GM21447 (cell line): Measurements from ENCODE around the gene SYNE2.

Source experiments
- ATAC-seq: cut with Tn5 transposase; IDR thresholded peaks from one replicate; pipeline ENCODE4 v1.9.1; 2021; ENCODE audit not compliant: unreplicated experiment

SYNE2 gene

DNA sequence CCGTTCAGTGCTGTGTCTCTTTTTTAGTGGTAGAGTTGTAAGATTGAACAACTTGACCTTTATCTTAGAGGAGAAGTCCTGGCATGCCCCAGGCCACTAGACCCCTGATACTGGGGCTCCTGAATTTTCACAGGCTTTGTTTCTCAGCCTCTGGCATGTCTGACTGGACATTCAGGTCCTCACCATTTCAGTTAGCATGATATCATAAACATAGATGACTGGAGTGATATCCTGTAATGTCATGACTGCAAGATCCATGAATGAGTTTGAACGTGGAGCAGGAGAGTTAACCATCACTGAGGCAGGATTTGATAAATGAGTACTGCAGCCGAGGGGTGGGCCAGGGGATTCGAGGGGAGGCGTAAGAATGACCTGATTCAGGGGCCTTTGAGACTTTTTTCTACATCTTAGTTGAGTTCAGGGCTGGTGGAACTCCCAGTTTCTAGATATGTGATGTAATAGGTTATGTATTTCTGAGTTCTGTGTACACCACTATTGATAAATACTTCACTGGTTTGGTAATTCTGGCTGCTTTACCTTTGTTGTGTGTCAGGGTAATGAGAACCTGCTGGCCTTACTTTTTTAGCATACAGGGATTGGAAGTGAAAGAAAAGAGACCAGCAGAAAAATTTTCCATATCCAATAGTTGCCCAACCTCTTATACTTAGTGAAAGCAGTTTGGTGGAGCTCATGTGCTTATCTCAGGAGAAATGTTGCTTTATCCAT lies 217.0 kb downstream of the SYNE2 start:
- no peak for ATAC-seq

DNA sequence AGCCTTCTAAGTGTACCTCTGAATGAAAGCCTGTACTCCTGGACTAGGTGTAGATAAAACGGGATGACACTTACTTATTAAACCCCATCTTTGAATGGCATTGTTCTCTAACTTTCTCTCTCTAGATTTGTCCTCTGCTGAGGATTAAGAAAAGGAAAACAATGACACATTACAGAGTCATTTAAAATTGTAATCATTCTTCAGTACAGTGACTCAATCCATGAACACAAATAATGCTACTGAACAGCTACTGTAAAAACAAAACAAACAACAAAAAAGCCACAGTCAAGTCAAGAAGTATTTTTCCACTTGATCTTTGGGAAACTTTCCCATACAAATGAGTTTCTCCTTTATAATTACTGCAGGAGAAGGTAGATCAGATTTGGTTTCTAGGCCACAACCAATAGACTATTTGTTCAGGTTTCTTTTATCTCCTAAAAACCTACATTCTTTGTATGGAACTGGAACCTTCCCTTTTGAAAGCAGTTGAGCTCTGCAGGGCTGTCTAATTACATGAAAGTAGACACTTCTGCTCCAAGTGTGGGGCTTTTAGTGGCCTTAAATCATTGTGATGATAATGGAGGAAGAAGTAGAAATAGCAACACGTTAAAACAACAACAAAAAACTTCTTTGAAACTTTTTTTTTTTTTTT lies 222.3 kb downstream of the SYNE2 start:
- no peak for ATAC-seq

DNA sequence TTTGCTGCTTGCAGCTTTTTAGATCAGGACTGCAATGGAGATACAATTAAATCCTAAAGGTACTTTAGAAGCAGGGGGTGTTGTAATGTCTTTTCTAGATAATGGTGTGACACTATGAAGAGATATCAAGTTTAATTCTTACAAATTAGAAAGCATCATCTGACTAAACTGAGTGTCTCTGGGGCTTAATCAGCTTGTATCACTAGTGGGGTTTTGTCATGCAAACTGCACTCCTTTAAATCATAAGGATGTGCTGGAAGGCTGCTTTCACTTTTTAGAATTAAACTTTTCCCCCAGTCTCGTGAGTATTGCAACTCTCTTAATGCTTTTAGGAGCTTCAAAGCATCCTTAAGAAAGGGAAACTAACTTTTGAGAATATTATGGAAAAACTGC lies 222.8 kb downstream of the SYNE2 start:
- no peak for ATAC-seq

DNA sequence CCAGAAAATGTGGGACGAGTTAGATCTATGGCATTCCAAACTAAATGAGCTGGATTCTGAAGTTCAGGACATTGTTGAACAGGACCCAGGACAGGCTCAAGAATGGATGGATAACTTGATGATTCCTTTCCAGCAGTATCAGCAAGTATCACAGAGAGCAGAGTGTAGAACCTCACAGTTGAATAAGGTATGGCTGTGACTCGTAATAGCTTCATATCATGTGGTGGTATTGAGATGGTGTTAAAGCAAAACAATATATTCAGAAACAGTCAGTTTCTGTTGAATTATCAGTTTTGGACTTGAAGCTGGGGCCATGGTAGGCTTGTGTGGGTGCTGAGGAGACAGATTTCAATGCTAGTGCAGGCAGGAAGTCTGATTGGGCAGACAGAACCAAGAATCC lies 227.6 kb downstream of the SYNE2 start:
- no peak for ATAC-seq

DNA sequence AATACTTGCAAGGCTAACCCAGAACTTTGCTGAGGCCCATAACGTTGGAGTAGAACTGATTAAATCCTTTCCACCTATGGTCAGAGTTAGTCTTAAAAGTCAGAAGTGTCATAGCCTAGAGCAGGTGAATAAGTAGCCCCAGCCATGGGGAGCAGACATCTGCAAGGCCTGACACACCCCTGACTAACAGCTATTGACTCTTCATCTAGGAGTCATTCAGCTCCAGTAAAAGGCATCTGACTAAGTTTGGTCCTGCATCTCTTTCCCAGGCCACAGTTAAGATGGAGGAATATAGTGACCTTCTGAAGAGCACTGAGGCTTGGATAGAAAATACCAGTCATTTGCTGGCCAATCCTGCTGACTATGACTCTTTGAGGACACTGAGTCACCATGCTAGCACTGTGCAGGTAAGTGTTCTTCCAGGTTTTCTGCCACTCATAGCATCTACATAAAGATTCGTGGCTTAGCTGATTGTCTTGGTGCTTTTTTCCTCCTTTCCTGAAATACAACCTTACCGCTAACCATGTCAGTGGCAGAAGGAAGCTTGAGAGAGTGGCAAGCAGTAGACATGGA lies 228.5 kb downstream of the SYNE2 start:
- ATAC-seq = no peak

DNA sequence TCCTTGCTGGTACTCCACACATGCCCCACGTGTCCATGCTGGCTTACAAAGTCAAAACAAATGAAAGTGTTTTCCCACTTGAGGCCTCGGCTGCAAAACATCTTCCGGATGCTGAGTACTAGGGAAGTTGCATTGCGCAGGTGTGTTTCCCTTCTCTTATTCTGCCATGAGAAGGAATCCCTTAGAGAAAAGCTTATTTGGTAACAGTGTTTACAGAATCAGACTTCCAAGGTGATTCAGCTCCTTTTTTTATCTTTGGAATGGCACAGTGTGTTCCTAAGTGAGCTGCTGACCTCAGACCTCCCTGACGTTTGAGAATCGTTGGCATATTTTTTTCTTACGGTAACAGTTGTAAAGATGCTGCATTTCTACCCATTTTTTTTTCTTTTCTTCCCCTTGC lies 230.0 kb downstream of the SYNE2 start:
- ATAC-seq = no peak

DNA sequence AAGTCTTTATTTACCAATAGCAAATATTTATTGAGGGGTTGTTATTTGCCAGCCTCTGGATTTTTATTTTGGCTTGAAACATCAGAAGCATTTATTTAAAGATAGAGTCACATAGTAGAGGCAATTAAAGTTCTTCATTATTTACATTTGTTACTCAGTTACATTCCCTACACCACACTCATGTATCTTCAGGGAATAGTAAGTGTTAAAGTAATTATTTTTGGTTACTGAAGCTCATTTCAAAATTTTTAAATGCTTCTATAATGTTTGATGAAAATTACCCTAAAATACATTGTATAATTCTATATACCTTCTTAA lies 235.8 kb downstream of the SYNE2 start:
- no peak for ATAC-seq

DNA sequence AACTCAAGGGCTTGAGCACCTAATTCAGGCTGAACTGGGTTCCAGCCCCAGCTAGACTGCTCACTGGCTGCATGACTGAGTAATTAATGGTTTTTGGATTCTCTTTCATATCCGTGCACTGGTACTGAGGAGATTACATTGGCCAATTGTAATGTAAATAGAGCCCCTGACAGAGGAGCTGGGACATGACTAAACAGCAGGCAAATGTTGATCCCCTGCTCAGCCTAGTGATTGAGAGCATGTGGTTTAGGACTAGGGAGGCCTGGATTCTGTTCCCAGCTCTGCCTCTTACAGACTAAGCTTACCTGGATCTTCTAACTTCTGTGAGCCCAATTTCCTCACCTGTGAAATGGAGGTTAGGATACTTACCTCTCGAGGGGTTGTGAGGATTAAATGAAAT lies 237.1 kb downstream of the SYNE2 start:
- no peak for ATAC-seq

DNA sequence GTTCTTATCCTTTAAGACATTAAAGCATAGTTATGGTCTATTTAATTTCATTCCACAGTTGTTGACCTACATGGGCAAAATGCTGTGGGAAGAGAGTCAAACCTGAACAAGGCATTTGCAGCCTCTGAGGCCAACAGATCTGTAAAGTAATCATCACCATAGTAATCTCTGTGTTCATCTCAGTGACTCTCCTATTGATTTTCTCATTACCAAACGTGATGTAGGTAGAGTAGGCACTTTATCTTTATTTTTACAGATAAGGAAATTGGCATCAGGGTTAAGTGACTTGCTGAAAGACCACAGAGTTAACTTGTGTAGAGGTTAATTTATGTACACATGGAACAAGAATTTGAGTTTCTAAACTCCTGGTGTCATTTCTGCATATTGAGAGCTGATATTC lies 238.4 kb downstream of the SYNE2 start:
- ATAC-seq = no peak

DNA sequence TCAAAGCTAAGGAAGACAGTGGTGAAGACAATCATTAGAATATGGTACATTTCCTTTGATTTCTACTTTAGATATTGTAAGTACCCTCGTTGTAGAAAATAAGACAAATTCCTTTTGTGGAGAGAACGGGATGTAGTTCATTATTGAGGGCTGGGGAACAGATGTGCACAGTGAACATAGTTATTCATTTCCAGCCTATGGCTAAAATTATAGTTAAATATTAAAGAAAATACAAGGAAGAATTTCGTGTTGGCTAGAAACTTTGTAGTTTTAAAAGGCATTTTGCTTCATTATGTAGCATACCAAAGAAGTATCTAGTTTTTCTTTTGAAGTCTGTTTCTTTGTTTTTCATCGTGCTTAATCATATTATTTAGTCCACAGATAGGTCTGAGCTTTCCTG lies 239.5 kb downstream of the SYNE2 start:
- ATAC-seq = no peak

DNA sequence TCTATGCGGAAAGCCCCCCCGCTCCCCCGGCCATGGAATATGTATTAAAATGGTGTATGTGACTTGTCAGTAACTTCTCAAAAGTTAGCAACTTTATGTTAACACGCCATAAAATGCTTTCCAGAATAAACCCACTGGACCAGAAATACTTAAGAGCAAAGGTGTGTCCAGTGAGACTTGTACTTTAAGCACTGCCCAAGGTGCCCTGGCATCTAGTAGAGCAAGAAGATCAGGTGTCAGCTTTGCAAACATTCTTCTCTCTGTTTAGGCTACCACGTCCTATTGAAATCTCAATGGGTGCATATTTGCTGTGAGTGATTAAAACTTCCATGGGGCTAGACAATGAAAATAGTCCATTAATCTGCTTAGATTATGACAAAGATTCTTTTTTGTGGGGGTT lies 240.1 kb downstream of the SYNE2 start:
- ATAC-seq = no peak

DNA sequence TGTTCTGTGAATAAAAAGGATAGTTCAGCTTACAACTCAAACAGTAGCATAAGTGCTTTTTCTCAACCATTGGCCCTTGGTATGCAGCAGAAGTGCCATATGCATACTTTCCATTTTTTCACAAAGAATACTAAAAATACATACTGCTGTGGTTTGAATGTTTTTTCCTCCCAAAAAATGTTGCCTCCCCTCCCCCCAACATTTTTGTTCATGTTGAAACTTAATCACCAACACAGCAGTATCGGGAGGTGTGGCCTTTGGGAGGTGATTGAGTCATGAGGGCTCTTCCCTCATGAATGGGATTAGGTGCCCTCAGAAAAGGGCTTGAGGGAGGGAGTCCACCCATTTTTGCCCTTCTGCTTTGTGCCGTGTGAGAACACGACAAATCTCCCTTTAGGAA lies 242.8 kb downstream of the SYNE2 start:
- no peak for ATAC-seq

DNA sequence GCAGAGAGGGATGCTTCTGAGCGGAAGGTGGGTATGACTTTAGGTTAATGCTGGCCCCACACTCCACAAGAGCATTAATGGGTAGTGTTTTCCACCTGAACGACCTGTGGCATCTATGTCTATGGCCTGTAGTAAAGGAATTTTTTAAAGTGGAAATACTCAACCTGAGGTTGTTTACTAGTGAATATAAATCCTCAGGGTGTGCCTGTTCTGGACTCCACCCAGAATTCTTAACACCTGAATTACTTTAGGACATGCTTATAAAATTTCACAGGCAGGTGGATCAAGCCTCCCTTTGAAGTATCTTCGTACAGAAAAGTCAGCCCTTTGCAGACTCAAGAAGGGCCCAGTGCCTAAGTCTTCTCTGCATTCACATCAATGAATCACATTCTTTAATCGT lies 245.3 kb downstream of the SYNE2 start:
- ATAC-seq = no peak

DNA sequence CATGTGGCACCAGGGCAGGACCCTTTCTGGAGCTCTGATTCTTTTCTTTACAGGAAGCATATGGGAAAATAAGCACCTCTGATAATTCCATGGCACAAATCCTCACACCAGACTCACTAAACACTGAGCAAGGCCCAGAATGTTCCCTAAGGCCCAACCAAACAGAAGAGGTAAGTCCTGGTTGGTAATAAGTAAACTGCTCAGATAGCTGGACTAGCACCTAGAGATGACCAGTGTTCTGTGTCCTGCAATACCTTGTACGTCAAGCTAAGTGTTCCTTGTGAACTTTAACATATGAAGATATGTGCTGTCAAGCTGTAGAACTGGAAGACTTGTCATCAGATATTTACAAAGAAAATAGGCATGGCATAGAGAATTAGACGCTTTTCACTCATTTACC lies 254.6 kb downstream of the SYNE2 start:
- no peak for ATAC-seq

DNA sequence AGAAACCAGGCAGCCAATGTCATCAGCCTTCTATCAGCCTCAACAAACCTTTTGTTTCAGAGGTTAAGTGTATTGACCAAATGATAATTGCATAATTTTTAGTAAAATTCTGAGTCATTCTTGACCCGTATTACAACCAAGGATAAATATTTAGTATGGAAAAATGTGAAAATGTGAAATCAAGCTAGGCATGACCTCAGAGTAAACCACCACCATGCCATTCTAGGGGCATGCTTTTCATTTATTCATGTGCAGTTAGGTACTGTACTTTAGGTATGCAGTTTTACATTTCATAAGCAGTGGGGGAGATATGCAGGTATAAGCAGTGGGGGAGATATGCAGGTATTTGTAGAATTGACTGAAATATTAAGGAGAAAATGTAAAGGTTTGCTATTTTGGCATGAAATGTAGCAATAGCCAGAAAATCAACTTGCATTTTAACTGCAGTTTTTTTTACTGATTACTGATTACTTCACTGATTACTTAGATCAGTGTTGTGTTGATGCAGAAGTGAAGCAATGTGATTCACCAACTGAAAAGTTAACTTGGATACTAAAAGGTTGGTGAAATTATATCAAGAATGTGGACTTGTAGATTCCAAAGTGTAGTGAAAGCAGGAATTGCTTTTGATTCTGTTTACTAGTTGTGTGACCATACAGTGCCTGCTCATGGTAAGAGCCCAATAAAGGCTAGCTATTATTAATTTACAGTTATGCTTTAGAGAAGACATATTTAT lies 257.2 kb downstream of the SYNE2 start:
- ATAC-seq = no peak

DNA sequence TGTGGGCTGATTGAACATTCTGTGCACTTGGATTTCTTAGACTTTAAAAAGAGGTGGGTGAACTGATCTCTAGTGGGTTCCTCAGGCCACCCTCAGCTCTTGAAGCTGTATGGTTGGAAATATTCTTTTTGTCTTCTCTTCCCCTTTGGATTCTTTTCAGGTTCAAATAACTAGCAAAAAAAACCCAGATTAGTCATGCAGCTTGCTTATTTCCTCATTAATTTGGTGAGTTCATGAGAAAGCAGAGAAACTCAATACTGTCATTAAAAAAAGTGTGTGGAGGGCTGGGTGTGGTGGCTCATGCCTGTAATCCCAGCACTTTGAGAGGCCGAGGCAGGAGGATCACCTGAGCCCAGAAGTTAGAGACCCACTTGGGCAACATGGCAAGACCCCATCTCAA lies 258.0 kb downstream of the SYNE2 start:
- ATAC-seq = no peak

DNA sequence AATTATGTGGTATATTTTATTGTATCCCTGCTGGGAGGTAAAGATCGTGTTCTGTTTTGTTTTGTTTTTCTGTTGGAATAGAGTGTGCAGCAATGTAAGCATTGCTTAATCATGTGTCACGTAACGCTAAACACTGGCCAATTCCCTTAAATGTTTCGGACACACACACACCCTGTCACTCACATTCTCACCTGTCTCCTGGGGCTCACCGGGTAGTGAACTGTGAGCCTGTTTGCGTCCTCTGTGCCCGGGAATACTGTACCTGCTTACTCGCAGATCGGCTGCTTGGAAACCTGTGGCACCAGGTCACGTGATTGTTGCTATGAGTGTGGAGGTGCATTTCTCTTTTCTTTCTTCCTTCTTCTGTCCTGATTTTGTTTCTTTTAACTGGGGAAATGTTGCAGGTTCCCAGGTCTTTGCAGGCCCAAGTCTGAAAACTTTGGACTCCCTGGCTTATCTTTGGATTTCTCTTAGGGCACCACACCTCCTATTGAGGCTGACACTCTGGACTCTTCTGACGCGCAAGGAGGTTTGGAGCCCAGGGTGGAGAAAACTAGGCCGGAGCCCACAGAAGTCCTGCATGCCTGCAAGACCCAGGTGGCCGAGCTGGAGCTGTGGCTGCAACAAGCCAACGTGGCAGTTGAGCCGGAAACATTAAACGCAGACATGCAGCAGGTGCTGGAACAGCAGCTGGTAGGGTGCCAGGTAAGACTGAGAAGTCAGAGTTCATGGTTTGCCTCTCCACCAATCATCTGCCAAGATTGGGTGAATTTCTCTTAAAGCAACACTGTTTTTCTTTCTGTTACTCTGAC lies 260.3 kb downstream of the SYNE2 start:
- ATAC-seq = no peak

DNA sequence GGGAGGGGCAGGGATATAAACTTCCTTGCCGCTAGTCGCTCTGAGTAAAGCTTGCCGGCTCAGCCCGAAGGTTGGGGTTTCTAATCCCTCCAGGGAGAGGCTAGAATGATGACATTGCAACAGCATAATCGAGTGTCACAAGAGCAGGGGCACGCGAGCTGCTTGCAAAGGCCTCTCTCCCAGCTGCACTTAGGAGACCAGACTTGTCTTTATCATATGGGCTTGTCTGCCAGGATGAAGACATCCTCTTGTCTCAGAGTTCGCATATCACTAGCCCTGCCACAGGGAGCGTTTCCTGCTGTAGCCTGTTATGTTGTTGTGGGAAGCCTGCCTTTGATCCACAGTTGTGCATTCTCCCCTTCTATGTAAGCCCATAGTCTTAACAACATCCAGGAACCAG lies 261.4 kb downstream of the SYNE2 start:
- no peak for ATAC-seq

DNA sequence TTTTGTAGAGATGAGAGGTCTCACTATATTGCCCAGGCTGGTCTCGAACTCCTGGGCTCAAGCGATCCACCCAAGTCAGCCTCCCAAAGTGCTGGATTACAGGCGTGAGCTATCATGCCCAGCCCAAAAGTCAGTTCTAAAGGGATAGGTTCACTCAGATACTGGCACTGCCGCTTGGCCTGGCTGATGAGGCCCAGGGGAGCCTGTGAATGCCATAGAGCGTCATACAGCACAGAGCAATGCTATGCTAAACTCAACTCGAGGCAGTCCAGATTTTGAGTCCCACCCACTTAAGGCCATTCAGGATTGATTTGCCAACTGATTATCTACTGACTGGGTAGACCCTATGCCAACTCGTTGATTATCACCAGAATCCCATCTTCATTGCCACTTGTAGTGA lies 262.0 kb downstream of the SYNE2 start:
- ATAC-seq = no peak

DNA sequence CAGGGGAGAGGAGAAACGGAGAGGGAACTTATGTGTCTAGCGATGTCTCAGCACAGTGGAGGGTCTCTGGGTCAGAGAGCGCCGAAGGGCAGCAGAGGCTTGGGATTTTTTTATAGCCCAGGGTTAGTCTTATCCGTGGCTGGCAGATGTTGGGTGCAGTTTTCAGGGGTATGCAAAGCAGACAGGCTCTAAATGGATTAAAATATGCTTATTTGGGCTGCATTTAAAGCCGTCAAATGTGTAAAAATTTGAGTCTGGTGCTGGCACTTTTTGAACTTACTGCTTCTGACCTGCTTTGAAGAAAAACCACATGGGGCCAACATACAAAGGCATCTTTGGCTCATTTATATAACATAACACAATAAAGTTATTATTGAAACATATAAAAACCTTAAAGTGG lies 262.6 kb downstream of the SYNE2 start:
- ATAC-seq = no peak

DNA sequence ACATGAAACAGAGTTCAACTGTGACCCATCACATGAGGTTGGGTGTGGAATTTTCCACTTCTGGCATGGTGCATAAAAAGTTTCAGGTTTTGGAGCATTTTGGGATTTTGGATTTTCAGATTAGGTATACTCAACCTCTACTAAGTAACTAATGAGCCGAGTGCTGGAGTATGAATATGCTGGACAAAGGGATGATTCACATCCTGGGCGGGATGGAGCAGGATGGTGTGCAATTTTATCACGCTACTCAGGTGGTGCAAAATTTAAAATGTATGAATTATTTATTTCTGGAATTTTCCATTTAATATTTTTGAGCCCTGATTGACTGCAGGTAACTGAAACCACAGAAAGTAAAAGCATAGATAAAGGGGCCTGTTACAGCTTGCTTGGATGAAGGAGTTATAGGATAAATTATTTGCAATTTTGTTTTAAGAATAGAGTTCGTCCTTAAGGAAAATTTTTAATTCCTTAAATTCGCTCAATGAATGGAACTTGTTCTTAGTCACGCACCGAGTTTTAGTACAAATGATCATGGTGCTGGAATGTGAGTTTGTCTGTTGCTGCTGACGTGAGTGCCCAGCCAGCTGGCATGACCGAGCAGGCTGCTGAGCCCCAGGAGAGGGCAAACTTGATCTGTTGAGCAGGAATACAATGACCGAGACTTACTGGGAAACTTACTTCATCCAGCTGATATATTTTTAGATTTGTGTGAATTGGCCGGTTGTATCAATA lies 265.0 kb downstream of the SYNE2 start:
- no peak for ATAC-seq
